Left renal cortex interstitium (tissue), 4 donors: ENCODE results near the gene DACH1. TPM values are rescaled to one million over a fixed set of nuclear protein-coding genes. Genes with fewer than 3 reads are reported as not detected.
"Not testable (repeated sequence)": the region's sequence is repeated elsewhere in the genome, so short reads cannot be mapped to it uniquely, and the experiment has no call there.

Source experiments
- DNase-seq, 4 donors: peaks; one replicate each; pipeline ENCODE4 v3.0.0-alpha.2; 2013; ENCODE audit warnings: low read depth in 4 of 4, low spot score in 2 of 4, missing footprints in 1 of 4
- polyA plus RNA-seq, 4 donors: library from polyadenylated mRNA; unstranded; fragments of 120-200 nt; gene quantifications; one replicate each; pipeline ENCODE4 v1.2.1, GENCODE V29; 2013; ENCODE audit not compliant: insufficient read length in 4 of 4

The DACH1 gene
- polyA plus RNA-seq, 4 donors = 98.1 to 109 (median 103) TPM

DNA sequence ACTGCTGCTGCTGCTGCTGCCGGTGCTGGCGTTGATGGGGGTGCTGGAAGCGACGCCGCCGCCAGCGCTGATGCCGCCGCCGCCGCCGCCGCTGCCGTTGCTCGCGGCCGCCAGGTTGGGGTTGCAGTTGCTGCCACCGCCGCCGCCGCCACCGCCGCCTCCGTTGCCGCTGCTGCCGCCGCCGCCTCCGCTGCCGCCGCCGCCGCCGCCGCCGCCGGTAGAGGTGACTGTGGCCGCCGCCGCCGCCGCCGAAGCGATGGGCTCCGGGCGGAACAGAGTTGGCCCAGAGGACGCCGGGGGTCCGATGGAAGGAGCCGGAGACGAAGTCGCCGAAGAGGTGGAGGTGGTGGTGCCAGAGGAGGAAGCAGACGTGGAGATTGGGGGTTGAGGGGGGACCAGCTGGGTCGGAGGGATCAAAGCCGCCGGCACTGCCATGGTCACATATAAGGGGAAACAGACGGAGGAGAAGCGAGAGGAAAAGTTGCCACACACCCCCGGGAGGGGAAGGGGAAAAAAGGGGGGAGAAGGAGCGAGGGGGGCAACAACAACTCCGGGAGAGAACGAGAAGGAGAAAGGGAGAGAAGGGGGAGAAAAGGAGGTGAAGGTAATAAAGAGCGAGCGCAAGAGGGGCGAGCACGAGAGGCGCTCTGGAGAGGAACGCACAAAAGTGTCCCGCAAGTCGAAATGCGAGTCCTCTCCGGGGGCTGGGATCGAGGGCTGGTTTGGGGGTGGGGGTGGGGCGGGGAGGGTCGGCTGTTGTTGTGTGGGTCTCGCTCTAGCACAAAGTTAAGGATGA is 471 bp downstream of the DACH1 start:
- DNase-seq = no peak

DNA sequence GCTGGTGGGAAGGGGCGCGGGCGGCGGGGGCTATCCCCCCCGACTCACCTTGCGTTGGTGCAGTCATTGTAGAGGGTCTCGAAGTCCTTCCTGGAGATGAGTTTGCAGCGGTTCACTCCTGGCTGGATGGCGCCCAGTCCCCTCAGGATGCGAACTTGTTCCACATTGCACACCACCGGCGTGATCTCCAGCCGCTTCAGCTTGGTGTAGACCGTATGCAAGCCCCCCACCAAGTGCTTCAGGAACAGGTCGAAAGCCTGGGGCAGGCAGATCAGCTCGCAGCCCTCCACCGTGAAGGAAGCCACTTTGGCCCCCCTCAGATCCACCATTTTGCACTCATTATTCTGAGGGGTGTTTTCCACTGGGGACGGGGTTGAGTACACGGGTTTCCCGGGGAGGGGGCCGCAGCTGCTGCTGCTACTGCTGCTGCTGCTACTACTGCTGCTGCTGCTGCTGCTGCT is 1.1 kb downstream of the DACH1 start:
- DNase-seq = no peak

DNA sequence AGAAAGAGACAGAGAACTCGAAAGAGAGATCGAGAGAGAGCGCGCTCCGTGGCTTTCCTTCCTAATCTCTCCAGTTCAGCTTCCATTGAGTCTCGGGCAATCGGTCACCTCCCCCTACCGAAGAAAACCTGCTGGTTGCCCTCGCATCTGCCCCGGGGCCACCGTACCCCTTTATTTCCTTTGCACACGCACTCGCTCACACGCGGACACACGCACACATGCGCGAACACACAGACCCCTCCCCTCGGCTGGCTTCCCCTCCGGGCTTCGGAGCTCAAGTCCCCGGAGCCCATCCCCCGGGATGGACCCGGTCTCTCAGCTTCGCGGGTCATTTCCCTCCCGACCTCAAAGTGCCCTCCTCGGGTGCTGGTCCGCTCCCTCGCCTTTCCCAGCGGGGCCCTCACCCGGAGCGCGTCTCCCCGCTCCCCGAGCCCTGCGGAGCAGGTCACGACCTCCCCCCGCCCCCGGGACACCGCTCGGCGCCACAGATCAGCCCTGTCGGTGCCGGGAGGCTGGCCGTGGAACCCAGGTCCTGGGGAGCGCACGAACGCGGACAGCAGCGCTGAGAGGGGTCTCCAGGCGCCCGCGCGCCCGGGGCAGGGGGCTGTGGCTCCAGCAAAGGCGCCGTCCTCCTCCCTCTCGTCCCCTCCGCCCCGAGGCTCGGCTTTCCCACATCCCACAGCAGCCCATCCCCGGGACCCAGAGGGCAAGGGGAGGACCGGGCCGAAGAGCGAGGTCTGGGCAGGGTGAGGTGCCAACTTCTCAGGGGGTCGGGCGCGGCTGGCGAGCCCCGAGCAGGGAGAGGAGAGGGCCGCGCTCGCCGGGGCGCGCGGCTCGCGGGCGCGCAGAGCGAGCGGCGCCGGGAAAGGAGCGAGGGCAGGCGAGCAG is 1.8 kb downstream of the DACH1 start:
- no peak for DNase-seq

DNA sequence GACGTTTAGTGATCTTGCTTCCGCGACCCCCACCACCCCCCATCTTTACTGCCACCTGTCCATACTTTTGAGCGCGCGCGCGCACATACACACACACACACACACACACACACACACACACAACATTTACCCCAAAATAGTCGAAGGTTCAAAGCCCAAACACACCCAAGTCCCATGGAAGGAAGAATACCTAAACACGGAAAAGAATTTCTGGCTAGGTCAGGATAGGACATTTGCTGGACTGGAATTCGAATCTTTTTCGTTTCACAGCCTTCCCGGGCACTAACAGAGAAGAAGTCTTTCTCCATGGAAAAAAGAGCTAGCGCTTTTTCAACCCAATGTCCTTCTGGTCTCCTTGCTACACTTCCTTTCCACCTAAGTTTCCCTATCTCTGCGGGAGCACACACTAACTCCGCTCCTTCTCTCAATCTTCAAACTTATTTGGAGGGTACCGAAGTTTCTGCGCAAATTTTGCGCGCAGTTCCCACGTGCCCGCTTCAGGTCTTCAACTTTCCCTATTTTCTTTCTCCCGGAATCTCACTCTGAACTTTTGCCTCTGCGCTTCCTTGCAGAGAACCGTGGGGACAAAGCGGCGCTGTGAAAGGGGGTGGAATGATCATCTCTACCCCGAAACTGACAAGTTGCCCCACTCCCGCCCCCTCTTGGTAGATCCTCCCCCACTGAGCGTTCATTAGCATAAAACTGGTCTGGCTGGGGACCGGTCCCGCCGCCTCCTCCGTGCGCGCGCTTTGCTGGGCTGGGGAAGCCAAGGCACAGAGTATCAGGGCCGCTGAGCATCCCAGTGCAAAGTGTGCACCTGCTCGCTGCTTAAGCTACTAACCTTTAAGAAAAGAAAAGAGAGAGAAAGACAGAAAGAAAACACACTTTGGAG is 2.7 kb downstream of the DACH1 start:
- peak in 1 of 4 donors; percentile 64 for DNase-seq

DNA sequence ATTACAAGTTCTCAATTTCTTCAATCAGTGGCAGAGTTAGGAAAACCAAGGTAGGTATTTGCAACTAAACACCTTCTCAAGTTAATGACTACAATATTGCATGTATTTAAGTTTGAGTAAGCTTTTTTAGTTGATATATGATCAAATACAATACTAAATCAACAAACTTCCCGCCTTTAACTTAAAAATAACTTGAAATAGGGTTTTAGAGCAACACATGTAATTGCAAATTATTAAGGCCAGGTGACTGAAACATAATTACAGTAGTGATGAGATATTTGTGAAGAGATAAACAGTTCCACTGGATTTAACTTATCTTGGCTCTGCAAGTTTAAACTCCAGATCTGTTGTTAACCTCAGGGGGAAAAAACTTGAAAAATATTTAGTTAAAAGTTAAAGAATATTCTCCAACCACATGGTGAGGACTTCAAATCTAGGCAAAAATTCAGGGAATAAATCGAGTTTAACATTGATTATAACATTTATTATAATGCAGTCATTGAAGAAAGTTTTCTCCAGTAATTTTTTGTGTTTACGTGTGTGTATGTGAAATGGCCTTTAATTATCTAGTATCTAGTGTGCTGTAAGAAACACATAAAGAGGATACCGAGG is 3.6 kb downstream of the DACH1 start:
- no peak for DNase-seq

- no peak for DNase-seq
Observed at GRCh38 chr13:71862459-71862943, 4.5 kb downstream of the DACH1 start.

DNA sequence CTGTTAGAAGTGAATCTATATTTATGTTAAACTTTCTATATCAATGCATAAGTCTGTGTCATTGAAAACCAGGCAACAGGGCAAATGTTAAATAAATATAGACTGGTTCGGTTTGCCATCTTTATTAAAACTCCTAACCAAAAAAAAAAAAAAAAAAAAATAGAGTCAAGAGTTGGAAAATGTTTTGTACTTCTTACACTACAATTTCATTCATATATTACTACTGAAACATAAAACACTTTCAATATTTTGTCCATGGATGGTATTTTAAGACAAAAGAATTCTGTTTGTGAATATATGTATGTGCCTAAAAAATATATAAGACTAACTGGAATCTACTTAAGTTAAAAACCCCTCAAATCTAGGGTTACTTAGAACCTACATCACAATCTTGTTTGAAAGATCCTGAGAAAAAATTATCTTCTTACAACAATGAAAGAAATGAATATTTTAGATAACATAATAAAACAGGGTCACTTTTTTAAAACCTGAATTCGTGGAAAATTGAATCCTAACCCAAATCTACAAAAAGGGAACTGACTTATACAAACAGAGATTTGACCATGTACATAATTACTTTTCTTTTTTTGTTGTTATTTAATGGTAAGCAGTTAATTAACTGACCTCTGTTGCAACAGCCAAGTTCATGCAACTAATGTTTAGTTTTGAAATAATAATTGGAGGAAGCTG is 5.1 kb downstream of the DACH1 start:
- no peak for DNase-seq

DNA sequence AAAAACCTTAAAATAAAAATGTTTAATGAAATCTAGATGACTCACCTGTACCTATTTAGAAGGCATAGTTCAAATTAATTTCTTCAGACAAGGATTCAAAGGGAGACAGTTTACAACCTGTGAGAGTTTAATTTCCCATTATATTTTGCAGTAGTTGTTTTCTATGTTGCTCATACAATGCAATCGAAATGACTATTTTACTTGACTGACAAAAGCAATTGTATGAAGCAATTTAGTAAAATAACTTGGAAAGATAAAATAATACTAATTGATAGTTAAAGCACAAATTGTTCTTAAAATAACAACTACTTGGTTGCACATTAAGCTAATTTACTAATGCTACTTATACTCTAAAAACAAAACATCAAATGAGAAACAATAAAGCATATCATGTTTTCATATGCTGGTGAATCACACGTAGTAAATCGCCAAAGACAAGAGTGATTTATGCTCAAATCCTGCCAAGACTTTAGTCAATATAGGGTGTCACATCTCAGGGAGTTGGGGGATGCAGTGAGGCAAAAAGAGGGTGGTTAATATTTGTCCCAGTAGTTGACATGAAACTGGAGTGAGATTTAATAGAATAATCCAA is 6.4 kb downstream of the DACH1 start:
- no peak for DNase-seq

DNA sequence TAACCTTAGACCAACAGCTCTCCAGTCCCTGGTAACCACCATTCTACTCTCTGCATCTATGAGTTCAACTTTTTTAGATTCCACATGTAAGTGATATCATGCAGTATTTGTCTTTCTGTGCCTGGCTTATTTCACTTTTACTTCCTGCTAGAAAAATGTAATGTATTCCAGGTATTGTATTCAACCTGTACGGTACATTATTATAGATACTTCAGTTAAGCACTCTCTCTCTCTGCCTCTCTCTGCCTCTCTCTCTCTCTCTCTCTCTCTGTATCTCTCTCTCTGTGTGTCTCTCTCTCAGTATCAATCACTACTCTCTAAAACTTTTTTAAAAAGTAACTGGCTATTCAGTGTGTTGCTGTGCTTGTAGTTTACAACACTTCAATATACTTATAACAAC is 8.4 kb downstream of the DACH1 start:
- no peak for DNase-seq

DNA sequence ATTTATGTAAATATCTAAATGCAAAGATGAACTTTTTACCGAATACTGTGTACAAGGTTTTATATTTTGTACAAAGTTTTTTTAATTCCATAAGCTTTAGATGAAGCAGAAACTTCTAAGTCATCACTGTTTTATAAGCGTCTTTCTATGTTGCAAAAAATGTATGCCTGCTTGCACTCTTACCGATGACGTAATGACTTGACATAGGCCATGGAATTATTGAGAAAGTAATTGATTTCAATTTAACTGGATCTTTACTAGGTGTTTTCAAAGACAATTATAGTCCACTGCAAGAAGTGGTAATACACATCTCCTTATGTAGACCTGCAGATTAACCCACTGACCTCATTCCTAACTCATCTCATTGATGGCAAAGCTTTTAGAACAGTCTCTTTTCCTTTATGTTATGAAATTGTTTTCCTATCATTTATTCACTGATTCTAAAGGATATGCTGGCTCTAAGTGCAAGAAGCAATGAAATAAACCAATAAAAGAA is 10.4 kb downstream of the DACH1 start:
- DNase-seq = no peak

- no peak for DNase-seq
Observed at GRCh38 chr13:71854401-71854800, 12.6 kb downstream of the DACH1 start.

GRCh38 chr13:71853725-71854124 is 13.3 kb downstream of the DACH1 start:
- DNase-seq = no peak

GRCh38 chr13:71852736-71853135 is 14.3 kb downstream of the DACH1 start:
- no peak for DNase-seq

- DNase-seq = no peak
Observed at GRCh38 chr13:71851498-71852409, 15.2 kb downstream of the DACH1 start.

GRCh38 chr13:71842003-71842402 is 25.0 kb downstream of the DACH1 start:
- no peak for DNase-seq

DNA sequence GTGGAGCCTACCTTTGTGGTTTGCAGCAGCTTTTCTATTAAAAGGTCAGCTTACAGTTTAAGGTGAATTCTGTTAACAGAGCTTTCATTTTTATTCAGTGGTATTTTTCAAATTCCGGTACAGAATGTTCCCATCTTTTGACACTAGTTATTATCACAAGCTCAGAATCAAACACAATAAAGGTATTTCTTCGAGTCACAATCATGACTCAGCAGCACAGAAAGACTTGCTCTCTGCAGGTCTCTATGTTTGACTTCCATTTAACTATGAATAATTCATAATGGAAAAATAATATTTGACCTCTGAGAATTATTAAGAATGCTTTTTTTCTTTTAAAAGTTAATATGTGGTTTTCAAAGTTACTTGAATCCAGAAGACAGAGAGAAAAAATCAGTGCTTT is 28.2 kb downstream of the DACH1 start:
- DNase-seq = no peak

- not testable (repeated sequence) for DNase-seq
Observed at GRCh38 chr13:71837582-71837981, 29.4 kb downstream of the DACH1 start.

DNA sequence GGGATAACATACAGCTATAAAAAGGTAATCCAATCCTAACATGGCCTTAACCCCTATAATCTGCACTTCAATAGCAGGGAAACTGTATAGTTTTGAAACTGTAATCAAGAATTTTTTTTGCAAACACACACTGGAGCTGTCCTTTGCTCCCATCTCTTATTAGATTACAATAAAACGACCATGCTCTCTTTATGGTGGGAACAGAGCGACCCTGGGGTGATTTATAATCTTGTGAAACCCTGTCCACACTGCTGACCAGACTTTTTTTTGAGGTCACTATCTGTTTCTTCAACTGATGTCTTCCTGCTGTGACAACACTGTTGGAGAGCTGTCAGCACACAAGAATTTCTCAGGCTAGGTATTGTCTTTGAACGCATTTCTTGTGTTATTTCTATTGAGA is 35.3 kb downstream of the DACH1 start:
- DNase-seq = peak; percentile 47 to 69 (median 60)
